Measurements from ENCODE around the gene HEATR5B. TPM values are rescaled to one million over a fixed set of nuclear protein-coding genes. Genes with fewer than 3 reads are reported as not detected.
"Not testable (repeated sequence)": the region's sequence is repeated elsewhere in the genome, so short reads cannot be mapped to it uniquely, and the experiment has no call there.

HEATR5B gene
- total RNA-seq, 1 experiment from 2014 or later: 18.5 TPM

DNA sequence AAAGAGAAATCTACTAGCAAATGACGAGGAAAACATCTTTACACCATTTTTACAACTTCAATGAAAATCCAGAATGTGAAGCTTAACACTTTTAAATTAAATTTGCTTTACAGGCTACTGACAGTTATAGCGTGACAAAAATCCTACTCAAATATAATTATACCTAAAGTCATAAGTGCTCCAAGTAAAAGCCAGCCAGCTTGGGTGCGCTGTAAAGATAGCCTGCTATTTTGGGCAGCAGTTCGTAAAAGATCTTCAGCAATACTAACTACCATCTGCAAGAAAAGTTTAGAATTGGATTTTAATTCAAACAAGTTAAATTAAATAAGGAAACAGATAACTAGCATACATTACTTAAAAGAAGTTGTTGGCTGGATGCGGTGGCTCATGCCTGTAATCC lies 22.4 kb downstream of the HEATR5B start:
- DNase-seq (ENCODE audit: low read depth): no peak

DNA sequence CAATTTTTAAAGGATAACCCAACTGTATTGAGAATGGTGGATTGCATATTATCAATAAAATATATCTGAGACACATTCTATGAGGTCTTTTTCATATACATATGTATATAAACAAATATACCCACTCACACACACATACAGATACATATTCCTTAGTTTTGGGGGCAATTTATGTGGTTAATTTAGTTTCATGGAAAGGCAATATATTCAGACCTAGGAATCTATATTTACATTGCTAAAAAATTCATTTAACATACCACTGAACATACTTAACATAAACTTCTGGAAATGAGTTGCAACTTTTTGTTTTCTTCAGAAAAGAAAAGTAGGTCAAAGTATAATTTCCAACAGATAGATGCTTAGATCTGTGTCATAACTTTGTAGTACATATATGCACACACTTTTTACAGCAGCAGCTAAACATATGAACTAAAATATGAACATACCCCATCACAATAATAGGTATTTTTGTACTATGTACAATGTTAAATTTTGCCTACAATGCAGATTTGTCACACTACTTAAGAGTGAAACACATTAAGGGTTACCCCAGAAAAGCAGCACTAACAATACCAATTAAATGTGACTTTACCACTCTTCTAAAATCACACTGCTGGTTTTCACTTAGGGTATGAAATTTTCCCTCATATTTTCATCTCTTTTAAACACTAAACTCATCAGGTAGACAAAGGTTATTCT lies 23.0 kb downstream of the HEATR5B start:
- no peak for DNase-seq (ENCODE audit: low read depth)

DNA sequence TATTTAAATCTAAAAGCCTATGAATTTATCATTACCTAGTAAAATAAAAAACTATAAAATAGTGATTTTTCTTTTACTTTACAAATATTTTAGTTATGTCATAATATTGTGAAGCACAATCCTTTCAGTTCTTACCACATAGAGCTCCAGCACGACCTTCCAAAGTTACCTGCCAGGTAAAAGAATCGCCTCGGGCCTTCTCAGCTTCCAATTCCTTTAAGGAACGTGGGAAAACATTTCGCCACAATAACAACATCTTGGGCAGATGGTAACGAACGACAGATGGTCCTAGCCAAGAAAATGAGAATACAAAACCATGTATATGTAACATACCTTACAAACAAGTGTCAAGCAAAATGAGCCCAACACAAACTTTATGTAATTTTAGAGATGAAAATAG lies 23.7 kb downstream of the HEATR5B start:
- no peak for DNase-seq (ENCODE audit: low read depth)

DNA sequence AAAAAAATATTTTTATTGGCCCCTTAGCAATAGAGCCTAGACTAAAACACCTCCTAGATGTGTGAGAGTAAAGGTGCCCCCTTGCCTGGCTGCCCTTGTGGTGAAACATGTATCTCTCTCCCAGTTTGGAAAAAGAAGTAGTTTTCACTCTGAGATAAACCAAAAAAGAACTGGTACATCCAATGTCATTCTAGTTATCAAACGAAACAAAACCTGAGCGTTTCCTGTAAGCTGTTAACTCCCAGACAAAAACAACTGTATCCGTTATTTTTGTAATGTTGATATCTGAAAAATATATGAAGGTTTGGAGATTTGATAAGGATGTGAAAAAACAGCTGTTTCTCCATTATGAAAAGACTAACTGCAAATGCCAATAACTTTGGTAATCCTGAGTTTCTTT lies 24.3 kb downstream of the HEATR5B start:
- DNase-seq (ENCODE audit: low read depth): no peak

DNA sequence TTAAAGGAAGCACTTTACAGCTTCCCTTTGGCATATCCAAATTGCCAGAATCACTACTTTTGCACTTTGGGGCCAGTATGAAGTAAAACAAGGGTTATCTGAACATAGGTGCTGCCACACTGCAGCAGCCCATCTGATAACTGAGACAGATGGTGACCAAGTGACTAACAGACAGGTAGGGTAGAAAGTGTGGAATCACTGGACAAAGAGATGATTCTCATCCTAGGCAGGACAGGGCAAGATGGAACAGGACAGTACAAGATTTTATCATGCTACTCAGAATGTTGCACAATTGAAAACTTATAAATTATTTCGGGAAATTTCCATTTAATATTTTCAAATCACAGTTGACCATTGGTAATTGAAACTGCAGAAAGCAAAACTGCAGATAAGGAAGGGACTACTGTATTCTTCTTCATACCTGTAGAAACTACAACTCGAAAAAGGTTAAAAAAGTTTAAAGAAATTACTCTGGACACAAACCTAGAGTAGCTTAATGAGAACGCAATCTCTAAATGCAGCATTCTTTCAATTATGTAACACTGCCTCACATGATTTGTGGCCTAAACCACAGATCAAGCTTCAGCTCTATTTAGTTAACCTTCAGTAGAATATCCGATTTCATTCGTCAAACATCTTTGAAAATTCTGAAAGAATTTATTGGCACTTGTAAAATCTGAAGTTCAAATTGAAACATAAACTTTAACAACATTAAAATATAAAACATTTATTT lies 31.4 kb downstream of the HEATR5B start:
- no peak for DNase-seq (ENCODE audit: low read depth)

DNA sequence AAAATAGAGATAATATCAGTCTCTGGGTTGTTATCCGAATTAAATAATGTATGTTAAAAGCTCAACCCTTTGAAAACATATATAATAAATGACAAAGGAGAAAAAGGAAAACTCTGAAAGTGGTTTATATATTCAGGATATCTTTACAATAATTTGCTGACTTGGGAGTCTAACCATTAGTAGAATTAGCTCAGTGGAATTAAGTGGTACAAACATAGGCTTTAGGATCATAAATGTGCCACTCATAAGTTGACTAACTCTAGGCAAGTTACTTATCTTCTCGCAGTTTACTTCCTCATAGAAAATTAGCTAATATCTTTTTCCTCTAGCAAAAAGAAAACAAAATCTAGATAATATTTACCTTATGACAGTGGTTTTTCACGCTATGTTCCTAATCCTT lies 44.6 kb downstream of the HEATR5B start:
- DNase-seq (ENCODE audit: low read depth): no peak

DNA sequence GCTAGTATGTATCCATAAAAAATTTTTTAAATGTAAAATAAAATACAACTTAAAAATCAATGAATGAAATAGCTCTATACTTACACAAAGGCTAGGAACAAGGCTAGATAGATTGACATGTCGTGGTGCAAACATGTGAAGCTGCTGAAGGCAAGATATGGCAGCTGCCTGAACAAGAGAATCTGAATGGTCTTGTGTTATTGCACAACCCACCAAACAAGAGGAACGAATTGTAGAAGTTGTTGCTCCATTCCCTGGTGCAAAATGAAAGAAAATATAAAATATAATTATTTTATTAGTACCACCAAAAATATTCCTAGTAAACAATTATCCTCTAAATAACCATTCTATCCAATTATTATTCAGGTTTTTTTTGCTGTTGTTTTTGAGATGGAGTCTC lies 46.4 kb downstream of the HEATR5B start:
- DNase-seq (ENCODE audit: low read depth): no peak

DNA sequence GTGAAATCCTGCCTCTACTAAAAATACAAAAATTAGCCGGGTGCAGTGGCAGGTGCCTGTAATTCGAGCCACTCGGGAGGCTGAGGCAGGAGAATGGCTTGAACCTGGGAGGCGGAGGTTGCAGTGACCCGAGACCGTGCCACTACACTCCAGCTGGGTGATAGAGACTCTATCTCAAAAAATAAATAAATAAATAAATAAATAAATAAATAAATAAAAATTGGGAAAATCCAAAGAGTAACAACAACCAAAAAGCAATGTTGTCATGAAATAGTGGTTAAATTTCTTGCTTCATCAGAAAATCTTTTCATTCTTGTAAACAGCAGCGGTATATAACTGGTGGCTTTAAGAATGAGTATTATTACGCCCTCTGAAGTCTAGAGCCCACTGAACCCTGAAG lies 54.4 kb downstream of the HEATR5B start:
- no peak for DNase-seq (ENCODE audit: low read depth)

DNA sequence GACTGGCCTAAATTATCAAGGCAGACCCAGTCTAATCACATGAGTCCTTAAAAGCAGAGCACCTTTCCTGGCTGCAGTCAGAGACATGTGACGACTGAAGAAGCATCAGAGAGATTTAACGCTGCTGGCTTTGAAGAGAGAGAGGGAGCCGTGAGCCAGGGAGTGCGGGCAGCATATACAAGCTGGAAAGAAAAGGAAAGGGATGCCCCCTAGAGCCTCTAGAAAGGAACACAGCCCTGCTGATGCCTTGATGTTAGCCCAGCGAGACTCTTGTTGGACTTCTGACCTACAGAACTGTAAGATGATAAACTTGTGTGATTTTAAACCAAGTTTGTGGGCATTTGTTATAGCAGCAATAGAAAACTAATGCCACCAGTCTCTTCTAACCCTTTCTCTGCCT lies 58.1 kb downstream of the HEATR5B start:
- peak; percentile 8 for DNase-seq (ENCODE audit: low read depth)

DNA sequence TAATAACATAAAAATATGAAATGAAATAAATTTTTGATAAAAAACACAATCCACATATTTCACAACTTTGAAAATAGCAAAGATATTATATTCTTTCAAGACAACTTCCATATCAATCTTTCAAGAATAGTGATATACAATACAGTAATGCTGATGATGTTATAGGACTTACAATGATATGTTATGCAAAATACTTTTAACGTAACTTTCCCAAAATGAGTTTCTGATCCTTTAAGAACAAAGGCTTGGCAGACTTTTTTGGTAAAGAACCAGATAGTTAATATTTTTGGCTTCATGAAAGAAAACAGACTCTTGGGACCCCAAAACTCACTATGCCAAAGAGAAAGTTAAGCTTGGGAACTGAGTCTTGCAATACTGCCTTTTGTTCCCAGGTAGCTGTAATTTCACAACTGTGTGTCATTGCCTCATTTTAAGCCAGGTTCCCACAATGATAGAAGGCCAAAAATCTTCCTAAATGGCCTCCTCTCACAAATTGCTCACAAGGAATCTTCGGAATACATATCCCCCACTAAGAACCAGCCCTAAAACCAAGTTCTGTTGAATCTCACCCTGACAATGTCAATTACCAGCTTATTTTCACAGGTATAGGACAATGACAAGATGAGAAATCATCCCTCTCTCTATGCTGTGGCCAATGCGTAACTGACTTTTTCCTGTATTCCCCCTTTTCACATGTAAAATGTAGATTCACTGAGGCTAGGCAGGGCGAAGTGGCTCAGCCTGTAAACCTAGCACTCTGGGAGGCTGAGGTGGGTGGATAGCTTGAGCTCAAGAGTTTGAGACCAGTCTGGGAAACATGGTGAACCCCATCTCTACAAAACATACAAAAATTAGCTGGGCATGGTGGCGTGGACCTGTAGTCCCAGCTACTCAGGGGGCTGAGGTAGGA lies 63.0 kb downstream of the HEATR5B start:
- no peak for DNase-seq (ENCODE audit: low read depth)

DNA sequence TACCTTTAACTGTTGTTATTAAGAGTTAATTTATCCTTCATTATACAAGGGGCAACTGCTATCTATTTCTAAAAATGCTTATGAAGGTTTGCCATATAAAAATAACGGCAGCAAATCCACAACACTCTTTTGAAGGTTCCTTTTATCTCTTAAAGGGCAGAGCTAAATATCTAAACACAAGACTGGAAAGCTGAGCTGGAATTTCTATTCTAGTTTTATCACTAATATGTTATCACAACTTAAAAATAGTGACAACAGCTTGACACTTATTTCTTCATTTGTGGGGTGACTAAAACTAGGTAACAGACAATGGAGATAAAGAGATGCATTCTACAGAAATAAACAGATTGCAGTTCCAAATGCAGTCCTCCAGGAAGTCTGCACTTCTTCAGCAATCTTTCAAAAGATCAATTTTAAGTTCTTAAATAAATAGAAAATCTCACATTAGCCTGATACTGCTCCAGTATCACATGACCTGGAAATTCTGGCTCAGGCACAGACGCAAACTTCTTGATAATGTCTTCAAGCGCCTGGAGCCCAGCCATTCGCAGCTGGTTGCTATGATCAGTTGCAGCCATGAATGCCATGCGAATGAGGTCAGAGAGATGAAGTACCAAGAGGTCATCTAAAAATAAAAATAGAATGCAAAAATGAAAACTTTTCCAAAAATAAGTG lies 63.8 kb downstream of the HEATR5B start:
- peak; percentile 23 for DNase-seq (ENCODE audit: low read depth)

DNA sequence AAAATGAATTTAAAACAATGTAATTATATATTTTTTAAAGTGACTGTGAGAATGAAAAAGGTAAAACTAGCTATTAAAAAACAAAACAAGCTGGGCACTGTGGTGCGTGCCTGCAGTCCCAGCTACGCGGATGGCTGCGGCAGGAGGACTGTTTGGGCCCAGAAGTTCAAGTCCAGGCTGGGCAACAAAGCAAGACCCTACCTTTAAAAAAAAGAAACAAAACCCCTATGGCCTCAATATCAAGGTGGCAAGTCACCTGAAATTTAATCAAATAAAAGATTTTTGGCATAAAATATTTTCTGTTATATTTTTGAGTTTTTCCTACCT lies 70.9 kb downstream of the HEATR5B start:
- no peak for DNase-seq (ENCODE audit: low read depth)

DNA sequence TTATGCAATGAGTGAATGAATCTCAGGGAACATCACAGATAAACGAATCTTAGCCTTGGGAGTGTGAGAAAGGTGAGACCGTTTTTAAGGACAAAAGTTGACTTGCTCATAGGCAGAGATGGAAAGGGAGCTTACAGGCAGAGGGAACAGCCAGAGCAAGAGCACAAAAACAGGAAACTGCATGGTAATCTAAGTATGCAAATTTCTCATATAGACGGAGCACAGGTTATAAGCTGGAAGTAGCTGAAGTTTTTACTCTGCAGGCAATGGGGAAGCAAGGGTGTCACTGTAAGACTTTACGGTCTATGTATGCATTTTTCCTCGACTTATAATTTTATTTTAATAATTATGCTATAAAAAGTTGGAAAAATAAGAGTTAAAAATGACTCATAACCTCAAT lies 73.0 kb downstream of the HEATR5B start:
- DNase-seq (ENCODE audit: low read depth): no peak

DNA sequence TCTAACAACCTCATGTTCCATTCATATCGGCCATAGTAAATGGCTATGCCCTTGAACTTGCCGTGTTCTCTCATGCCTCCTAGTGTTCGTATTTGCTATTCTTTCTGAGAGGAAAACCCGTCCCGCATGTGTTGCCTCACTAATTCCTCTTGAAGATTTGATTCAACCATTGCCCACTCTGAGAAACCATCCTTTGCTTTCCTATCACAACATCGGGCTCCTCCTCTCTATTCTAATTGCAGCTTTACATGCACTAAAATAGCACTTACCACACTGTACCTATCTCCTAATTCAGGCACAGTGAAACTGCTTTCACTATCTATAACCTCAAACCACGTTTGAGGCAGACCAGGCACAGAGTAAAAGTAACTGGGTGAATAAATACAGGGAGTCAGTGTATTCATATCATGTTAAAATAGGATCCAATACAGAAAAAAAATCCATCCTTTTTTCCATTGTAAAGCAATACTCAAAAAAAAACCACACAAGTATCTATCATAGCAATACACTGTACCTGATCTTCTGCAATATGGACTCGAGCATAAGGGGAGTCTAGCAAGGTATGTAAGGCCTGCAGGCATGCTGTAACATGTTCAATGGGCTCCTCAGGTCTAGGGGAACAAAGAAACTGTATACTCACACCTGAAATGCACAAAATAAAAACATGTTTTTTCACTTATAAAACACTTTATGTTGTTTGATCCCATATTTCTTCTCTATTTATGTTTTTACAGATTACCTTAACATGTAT lies 78.9 kb downstream of the HEATR5B start:
- no peak for DNase-seq (ENCODE audit: low read depth)

DNA sequence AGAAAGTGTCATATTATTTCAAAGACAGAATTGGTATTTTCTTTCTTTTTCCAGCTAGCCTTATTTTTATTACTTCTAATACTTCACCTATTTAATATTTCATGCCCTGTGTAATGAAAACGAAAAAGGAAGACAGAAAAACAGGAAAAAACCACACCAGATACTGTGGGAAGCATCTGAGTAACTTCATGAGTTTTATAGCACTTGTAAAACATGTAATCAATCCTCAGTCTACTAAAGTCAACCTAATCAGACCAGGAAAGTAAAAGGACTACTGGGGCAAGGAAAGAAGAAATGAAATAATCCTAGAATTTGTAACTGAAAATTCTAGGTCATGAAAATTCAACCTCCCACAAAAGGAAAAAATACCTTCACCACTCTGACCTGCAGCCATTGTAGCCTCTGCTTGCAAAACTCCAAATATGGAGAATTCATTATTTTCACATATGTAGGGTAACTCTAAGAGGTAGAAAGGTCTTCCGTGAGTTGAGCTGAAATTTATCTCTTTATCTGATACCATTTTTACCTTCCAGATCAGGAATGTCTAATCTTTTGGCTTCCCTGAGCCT lies 83.1 kb downstream of the HEATR5B start:
- DNase-seq (ENCODE audit: low read depth): no peak

DNA sequence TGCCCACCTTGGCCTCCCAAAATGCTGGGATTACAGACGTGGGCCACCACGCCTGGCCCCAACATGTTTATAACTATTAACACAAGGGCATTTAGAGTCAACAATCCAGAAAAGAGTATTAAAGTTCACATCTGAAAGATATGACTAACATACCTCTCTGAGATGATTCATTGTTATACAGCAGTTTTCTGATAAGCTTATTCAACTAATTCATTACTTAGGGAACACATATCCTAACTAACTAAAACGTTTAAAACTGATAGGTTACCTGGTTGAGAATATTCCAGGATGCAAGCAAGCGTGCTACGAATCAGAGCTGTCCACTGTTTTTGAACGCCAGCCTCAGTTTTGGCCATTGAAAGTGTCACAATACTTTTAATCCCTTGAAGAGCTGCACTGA lies 83.9 kb downstream of the HEATR5B start:
- DNase-seq (ENCODE audit: low read depth): no peak

DNA sequence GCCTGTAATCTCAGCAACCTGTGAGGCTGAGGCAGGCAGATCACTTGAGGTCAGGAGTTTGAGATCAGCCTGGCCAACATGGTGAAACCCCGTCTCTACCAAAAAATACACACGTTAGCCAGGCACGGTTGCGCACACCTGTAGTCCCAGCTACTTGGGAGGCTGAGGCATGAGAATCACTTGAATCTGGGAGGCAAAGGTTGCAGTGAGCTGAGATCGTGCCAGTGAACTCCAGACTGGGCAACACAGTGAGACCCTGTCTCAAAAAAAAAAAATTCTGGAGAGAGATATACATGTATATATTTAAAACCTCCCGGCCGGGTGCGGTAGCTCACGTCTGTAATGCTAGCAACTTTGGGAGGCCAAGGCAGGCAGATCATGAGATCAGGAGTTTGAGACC lies 84.8 kb downstream of the HEATR5B start:
- DNase-seq (ENCODE audit: low read depth): not testable (repeated sequence)

DNA sequence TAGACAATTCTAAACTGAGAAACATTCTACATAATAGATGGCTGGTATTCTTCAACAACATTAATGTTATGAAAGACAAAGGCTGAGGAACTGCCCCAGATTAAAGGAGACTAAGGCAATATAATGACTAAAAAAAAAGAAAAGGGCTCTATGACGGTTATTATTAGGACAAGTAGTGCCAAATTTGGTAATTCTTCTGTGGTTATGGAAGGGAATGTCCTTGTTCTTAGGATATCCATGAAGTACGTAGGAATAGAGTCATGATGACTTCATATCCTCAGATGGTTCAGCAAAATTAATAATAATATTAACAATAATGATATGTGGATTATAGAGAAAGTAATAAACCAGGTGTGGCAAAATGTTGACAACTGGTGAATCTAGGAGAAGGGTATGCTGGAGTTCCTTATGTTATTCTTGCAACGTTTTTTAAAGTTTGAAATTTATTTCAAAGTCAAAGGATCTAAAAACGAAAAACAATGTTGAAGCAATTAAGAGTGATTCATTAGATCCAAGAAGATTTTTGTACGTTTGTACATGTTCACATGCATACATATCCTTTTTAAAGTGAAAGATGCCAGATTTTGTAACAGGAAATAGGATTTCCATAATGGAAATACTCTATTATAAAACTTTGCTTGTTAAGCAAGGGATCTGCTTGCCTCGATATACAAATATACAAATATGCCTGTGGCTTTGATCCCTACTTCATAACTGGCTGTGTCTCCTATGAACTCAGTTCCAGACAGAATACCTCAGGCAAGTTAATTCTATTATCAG lies 90.1 kb downstream of the HEATR5B start:
- DNase-seq (ENCODE audit: low read depth): no peak

DNA sequence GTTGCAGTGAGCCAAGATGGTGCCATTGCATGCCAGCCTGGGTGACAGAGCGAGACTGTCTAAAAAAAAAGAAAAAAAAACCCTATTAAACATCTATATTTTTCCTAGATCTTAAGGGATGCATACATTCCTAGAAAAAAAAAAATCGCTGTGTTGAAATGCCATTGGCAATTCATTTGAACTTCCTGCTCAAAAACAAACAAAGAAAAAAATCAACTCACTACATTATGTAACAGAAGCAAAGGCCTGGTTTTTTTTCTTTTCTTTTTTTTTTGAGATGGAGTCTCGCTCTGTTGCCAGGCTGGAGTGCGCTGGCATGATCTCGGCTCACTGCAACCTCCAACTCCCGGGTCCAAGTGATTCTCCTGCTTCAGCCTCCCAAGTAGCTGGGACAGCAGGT lies 96.2 kb downstream of the HEATR5B start:
- DNase-seq (ENCODE audit: low read depth): no peak

DNA sequence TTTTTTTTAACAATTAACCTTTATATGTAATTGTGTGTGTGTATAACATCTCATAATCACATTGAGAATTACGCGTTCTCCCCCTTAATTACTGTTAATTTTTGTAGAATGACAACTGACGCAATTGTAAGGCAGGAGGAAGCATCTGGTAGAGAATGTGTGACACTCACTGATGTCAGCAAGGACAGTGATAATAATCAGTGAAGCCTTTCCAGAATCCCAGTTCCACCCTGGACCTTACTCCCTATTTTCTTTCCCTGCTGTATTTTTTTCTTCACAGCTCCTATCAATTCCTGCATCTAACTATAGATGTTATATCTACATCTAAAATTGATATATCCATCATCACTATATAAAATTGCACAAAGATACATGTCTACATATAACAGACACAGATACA lies 101.7 kb downstream of the HEATR5B start:
- no peak for DNase-seq (ENCODE audit: low read depth)
